ENCODE data around the gene ADAM23.

ADAM23 gene

DNA sequence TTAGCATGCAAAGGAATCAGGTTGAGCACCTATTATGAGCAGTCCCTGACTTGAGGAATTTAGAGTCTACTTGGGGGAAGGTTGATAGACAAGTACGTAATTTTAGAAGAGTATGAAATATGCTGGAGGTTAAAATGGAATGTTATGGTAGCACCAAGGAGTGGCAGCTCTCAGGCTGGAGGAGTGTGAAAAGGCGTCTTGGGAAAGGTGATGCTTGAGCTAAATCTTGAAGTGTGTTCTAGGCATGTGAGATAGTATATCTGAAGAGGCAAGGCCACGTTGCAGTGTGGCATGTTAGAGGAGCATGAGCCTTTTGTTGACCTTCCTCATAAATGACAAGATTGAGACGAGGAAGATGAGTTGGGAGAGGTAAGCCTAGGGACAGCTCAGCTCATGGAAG lies 39.3 kb downstream of the ADAM23 start:
- DNase-seq (ENCODE audit: extremely low spot score, insufficient read length, low read depth) (no peak), FAIRE-seq (no peak)

DNA sequence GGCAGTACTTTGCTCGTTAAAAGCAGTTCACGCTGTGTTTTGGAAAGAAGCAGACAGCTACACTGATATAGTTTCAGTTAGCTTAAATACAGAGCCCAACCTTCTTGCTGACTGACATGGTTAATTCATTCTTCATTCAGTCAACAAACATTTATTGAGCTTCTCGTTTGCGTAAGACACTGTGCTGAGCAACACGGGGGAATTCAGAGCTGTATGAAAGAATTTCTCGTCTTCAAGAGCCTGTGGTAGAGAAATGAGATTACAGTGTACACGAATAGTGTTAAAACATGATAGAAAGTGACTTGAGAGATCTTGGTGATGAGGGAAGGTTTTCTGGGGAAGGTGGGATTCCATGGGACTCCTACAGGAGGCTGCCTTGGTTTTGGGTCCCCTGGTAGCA lies 44.7 kb downstream of the ADAM23 start:
- DNase-seq (ENCODE audit: extremely low spot score, insufficient read length, low read depth) (no peak), FAIRE-seq (no peak)

- FAIRE-seq (no peak), DNase-seq (ENCODE audit: extremely low spot score, insufficient read length, low read depth) (no peak)
Measured at GRCh38 chr2:206488623-206489022, 45.3 kb downstream of the ADAM23 start.

- no peak for FAIRE-seq
- no peak for DNase-seq (ENCODE audit: extremely low spot score, insufficient read length, low read depth)
Measured at GRCh38 chr2:206494061-206494460, 50.7 kb downstream of the ADAM23 start.

DNA sequence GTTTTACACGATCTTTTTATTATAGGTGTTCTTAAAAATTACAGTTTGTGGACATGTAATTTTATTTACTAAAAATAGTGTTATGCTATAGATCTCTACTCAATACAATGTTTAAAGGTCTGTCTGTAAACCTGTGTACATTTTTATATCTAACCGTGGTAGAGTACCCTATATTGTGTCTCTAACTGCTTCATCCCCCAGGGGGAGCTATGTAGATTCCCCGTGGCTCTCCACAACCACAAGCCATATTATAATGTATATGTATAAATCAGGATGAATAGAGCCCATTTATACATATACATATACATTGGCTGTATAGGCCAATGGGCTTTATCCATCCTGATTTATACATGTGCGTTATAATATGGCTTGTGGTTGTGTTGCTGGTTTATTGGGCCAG lies 59.4 kb downstream of the ADAM23 start:
- DNase-seq (ENCODE audit: extremely low spot score, insufficient read length, low read depth) (no peak), FAIRE-seq (no peak)

DNA sequence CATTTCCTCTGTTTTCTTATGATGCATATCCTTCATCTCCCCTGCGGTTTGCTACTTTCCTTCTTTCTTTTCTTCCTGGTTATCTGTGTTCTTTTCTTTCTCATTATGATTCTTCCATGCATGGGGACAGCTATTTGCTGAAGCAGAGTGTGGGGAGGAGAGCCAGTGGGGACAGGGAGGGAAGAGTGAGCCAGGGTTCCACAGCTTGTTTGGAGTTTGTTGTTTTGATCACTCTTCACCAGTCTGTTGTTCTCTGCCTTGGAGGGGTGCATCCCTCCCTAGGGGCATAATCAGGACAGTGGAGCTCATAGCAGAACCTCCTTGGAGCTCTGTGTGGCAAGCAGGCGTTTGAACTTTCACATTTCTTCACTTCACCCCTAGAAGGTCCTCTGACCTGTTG lies 68.0 kb downstream of the ADAM23 start:
- FAIRE-seq (no peak), DNase-seq (ENCODE audit: extremely low spot score, insufficient read length, low read depth) (no peak)

- DNase-seq (ENCODE audit: extremely low spot score, insufficient read length, low read depth): no peak
- FAIRE-seq: peak; percentile 18
Measured at GRCh38 chr2:206512999-206513398, 69.7 kb downstream of the ADAM23 start.

- DNase-seq (ENCODE audit: extremely low spot score, insufficient read length, low read depth) (no peak), FAIRE-seq (no peak)
Measured at GRCh38 chr2:206515580-206515979, 72.2 kb downstream of the ADAM23 start.

DNA sequence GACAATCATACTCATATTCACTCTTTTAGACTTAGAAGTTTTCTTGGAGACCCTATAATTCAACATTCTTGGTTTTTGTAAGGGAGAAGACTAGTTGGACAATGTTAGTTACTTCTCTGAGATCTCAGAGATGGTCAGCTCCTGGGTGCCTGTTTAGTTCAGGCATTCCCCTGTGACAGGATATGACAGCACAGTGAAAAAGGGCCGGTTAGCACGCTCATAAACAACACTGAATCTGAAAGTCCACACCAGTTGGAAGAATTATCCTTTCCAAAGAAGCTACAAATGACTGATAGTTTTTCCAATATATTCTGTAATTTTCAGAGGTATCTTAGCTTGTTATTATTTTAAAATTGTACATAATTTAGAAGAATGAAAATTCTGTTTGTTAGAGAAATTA lies 75.7 kb downstream of the ADAM23 start:
- no peak for FAIRE-seq

GRCh38 chr2:206520450-206520849 lies 77.1 kb downstream of the ADAM23 start:
- DNase-seq (ENCODE audit: extremely low spot score, insufficient read length, low read depth) (no peak), FAIRE-seq (no peak)

More for the DNA sequence above, 75.7 kb downstream of the ADAM23 start:
- no peak for DNase-seq (ENCODE audit: extremely low spot score, insufficient read length, low read depth)

- no peak for FAIRE-seq
Measured at GRCh38 chr2:206521115-206521514, 77.8 kb downstream of the ADAM23 start.

GRCh38 chr2:206521612-206522011 lies 78.3 kb downstream of the ADAM23 start:
- DNase-seq (ENCODE audit: extremely low spot score, insufficient read length, low read depth): no peak
- no peak for FAIRE-seq

More at GRCh38 chr2:206521115-206521514, 77.8 kb downstream of the ADAM23 start:
- DNase-seq (ENCODE audit: extremely low spot score, insufficient read length, low read depth): no peak

GRCh38 chr2:206526416-206526815 lies 83.1 kb downstream of the ADAM23 start:
- FAIRE-seq (no peak), DNase-seq (ENCODE audit: extremely low spot score, insufficient read length, low read depth) (no peak)

DNA sequence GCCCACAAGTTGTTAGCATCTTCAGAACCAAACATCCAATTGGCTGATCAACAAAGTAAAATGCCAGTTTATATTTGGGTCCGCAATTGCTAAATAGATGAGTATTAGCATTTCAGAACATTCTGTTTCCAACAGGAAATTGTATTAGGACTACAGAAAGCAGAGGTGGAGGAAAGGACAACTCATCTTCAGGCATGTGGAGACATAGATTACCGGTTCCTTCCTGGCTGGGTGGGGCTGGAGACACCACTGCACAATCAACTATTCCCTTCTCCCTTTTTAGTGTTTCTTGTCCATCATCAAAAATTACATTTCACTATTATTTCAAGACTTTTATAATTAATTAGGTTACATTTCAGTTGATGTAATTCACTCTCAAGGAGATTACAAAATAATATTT lies 83.8 kb downstream of the ADAM23 start:
- FAIRE-seq (no peak), DNase-seq (ENCODE audit: extremely low spot score, insufficient read length, low read depth) (no peak)

DNA sequence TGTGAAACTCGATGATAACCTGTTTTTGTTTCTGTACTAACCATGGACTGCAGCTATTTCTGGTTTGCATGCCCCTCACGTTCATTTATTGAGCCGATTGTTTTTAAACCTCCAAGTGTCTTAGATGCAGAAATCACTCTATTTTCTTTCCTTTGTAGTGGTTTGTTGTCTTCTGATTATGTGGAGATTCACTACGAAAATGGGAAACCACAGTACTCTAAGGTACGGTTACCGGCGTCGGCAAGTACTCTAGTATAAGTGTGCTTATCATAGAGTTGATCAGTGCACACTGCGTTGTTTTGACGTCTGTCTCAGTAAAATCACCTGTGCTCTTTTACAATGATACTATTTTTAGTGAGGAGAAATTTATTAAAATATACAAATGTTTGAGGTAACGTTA lies 87.4 kb downstream of the ADAM23 start:
- FAIRE-seq (no peak), DNase-seq (ENCODE audit: extremely low spot score, insufficient read length, low read depth) (no peak)

DNA sequence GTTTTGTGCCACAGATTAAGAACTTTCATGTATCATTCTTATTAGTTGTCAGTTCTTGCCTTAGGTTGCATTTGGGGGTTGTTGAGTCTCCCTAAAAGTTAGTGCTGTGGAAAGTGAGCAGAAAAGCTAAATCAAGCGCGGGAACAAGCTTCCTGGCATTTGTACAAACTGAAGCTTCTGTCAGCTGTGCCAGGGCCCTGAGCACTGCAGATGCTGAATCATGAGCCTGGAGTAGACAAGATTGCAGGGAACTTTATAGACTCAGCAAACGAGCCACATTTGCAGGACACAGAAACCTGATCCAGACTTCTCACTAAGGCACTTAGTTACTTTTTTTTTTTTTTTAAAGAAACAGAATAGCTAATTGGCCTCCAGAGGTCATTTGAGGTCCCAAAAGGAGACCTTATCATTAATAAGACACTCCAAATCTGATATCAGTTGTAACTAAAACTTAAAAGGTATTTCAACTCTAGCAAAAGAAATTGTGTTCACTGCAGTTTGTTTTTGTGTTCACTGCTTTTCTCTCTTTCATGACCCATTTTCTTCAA lies 88.7 kb downstream of the ADAM23 start:
- DNase-seq (ENCODE audit: extremely low spot score, insufficient read length, low read depth): no peak
- FAIRE-seq: no peak

DNA sequence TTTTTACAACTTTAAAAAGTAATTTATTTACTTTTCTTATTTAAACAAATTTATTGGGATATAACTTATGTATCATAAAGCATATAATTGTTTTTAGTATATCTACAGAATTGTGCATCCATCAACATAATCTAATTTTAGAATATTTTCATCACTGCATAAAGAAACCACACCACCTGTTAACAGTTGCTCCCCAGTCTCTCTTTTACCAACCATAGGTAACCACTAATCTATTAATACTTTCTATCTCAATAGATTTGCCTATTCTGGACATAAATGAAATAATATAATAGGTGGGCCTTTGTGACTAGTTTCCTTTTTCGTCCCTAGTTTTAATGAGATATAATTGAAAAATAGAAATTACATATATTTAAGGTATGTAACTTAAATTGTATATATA lies 90.6 kb downstream of the ADAM23 start:
- DNase-seq (ENCODE audit: extremely low spot score, insufficient read length, low read depth) (no peak), FAIRE-seq (no peak)

GRCh38 chr2:206535260-206535986 lies 92.1 kb downstream of the ADAM23 start:
- FAIRE-seq (no peak), DNase-seq (ENCODE audit: extremely low spot score, insufficient read length, low read depth) (no peak)

GRCh38 chr2:206540757-206541156 lies 97.4 kb downstream of the ADAM23 start:
- DNase-seq (ENCODE audit: extremely low spot score, insufficient read length, low read depth): no peak
- FAIRE-seq: no peak

GRCh38 chr2:206543073-206543472 lies 99.7 kb downstream of the ADAM23 start:
- FAIRE-seq: no peak
- DNase-seq (ENCODE audit: extremely low spot score, insufficient read length, low read depth): no peak

GRCh38 chr2:206548383-206548782 lies 105.1 kb downstream of the ADAM23 start:
- FAIRE-seq (no peak), DNase-seq (ENCODE audit: extremely low spot score, insufficient read length, low read depth) (no peak)

- FAIRE-seq (no peak), DNase-seq (ENCODE audit: extremely low spot score, insufficient read length, low read depth) (no peak)
Measured at GRCh38 chr2:206555721-206556120, 112.4 kb downstream of the ADAM23 start.

All from GM18507 (cell line).